ENCODE data around the gene KLHL2. TPM values are rescaled to one million over a fixed set of nuclear protein-coding genes. Genes with fewer than 3 reads are reported as not detected.

The KLHL2 gene
- total and polyA plus RNA-seq, 2 of the 13 experiments (the other 11 are each of a cell fraction or from before 2014, with no cell fraction given) = 9.2 to 17.6 TPM

GRCh38 chr4:165327211-165328100, 120.1 kb downstream of the KLHL2 start, which contains the start of gene MSMO1 (continued):
- TF ChIP-seq NR1H2 (CRISPR knock-in tag; IDR thresholded peaks at IDR 0.05; ENCODE audit: borderline replicate concordance, low read depth) (no peak), ZNF225 (CRISPR knock-in tag; IDR thresholded peaks at IDR 0.05) (no peak), ZNF766 (CRISPR knock-in tag; IDR thresholded peaks at IDR 0.05; ENCODE audit: borderline replicate concordance) (peak; percentile 69; the same call in 1 of the 2 replicates), TARDBP (CRISPR knock-in tag; IDR thresholded peaks at IDR 0.05) (no peak; the same call in 1 of the 2 replicates), AFF4 (CRISPR knock-in tag; IDR thresholded peaks at IDR 0.05) (peak; percentile 93), SNAI1 (CRISPR knock-in tag; IDR thresholded peaks at IDR 0.05; ENCODE audit: borderline replicate concordance) (0 out of 2 replicates have a peak, but pooled peaks have one; percentile 57), ZNF652 (CRISPR knock-in tag; IDR thresholded peaks at IDR 0.05; ENCODE audit: borderline replicate concordance, low read depth) (0 out of 2 replicates have a peak, but pooled peaks have one; percentile 25), KLF11 (CRISPR knock-in tag; IDR thresholded peaks at IDR 0.05) (no peak), CEBPZ (IDR thresholded peaks at IDR 0.05; ENCODE audit: low read length) (peak; percentile 23; the same call in 1 of the 2 replicates), ZNF430 (CRISPR knock-in tag; IDR thresholded peaks at IDR 0.05) (peak; percentile 95), TAF1 (CRISPR knock-in tag; IDR thresholded peaks at IDR 0.05) (peak; percentile 99), MXD3 (CRISPR knock-in tag; IDR thresholded peaks at IDR 0.05) (peak; percentile 87; the same call in 1 of the 2 replicates), ZFP1 (CRISPR knock-in tag; IDR thresholded peaks at IDR 0.05) (0 out of 2 replicates have a peak, but pooled peaks have one; percentile 54), BRCA1 (CRISPR knock-in tag; IDR thresholded peaks at IDR 0.05) (peak; percentile 17; the same call in 1 of the 2 replicates), ARID5B (CRISPR knock-in tag; IDR thresholded peaks at IDR 0.05) (peak; percentile 43; the same call in 1 of the 2 replicates), ZNF30 (CRISPR knock-in tag; IDR thresholded peaks at IDR 0.05) (no peak), ZNF543 (CRISPR knock-in tag; IDR thresholded peaks at IDR 0.05) (peak; percentile 90; the same call in 1 of the 2 replicates)
